ENCODE results near the gene TRIM2.

TRIM2 gene

DNA sequence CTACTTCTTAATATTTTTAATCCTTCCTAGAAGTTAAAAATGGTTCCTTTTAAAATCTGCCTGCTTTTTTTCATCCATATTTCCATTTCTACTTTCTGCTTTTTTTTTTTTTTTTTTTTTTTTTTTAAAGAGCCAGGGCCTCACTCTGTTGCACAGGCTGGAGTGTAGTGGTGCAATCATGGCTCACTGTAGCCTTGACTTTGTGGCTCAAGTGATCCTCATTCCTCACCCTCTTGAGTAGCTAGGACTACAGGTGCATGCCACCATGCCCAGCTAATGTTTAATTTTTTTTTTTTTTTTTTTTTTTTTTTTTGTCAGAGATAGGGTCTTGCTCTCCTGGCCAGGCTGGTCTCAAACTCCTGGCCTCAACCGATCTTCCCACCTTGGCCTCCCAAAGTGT is 179.9 kb downstream of the TRIM2 start:
- no peak for DNase-seq

DNA sequence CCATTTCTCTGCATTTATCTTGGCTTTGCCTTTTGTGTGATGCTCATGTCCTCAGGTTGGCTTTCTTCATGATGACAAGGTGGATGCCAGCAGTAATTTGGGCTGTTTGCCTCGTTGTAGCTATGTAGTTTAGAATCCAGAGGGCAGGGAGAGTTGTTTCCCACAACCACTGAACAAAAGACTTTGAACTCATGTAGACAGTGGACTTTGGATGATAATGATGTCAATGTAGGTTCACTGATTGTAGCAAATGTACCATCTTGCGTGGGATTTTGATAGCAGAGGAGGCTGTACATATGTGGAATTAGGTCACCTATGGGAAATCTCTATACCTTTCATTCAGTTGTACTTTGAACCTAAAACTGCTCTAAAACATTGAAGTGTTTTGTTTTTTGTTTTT is 181.5 kb downstream of the TRIM2 start:
- DNase-seq, result no peak

DNA sequence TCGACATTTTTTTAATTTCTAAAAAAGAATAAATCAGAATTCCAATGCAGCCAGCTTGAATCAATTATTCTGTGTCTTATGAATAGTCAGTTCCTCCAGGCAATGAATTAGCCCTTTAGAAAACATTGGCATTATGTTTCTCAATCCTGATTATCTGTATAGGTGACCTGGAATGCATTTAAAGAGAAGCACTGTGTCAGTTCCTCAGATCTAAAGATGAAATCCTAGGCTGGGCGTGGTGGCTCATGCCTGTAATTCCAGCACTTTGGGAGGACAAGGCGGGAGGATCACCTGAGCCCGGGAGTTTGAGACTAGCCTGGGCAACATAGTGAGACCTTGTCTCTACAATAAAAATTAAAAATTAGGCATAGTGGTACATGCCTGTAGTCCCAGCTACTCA is 183.7 kb downstream of the TRIM2 start:
- DNase-seq, result no peak
